ENCODE measurements around the gene IDNK.
"Not testable (repeated sequence)": the region's sequence is repeated elsewhere in the genome, so short reads cannot be mapped to it uniquely, and the experiment has no call there.

Gene IDNK

GRCh38 chr9:83622939-83623678 lies at the start of gene IDNK:
Gene IDNK, plus strand, starts transcription at chr9:83623143. Its CDS starts 29 bp downstream, at chr9:83623172.
- DNase-seq, result peak; percentile 89

GRCh38 chr9:83574482-83574881 lies 48.5 kb upstream of the IDNK start:
- no peak for DNase-seq

- DNase-seq, result no peak
Observed at GRCh38 chr9:83582029-83582428, 40.9 kb upstream of the IDNK start.

GRCh38 chr9:83583151-83584014 lies 39.6 kb upstream of the IDNK start:
- DNase-seq, result peak; percentile 69

GRCh38 chr9:83584995-83585394 lies 37.9 kb upstream of the IDNK start:
- no peak for DNase-seq

GRCh38 chr9:83588256-83588655 lies 34.7 kb upstream of the IDNK start:
- no peak for DNase-seq

GRCh38 chr9:83596899-83597504 lies 25.9 kb upstream of the IDNK start:
- no peak for DNase-seq

GRCh38 chr9:83598487-83598886 lies 24.5 kb upstream of the IDNK start:
- DNase-seq, result no peak

GRCh38 chr9:83599071-83599470 lies 23.9 kb upstream of the IDNK start:
- DNase-seq, result no peak

- no peak for DNase-seq
Observed at GRCh38 chr9:83601463-83601862, 21.5 kb upstream of the IDNK start.

GRCh38 chr9:83607620-83608019 lies 15.3 kb upstream of the IDNK start:
- not testable (repeated sequence) for DNase-seq

GRCh38 chr9:83613298-83613697 lies 9.6 kb upstream of the IDNK start:
- DNase-seq, result not testable (repeated sequence)

GRCh38 chr9:83617299-83617698 lies 5.6 kb upstream of the IDNK start:
- no peak for DNase-seq

- DNase-seq, result peak; percentile 28
Observed at GRCh38 chr9:83620841-83621636, 1.9 kb upstream of the IDNK start.

- no peak for DNase-seq
Observed at GRCh38 chr9:83622433-83622938, 457 bp upstream of the IDNK start.

GRCh38 chr9:83623679-83624076 lies 735 bp downstream of the IDNK start:
- no peak for DNase-seq

GRCh38 chr9:83625178-83625577 lies 2.2 kb downstream of the IDNK start:
- DNase-seq, result no peak

- DNase-seq, result no peak
Observed at GRCh38 chr9:83628540-83628939, 5.6 kb downstream of the IDNK start.

GRCh38 chr9:83629433-83630104 lies 6.6 kb downstream of the IDNK start:
- no peak for DNase-seq

GRCh38 chr9:83630938-83631457 lies 8.1 kb downstream of the IDNK start:
- DNase-seq, result no peak

GRCh38 chr9:83633255-83633654 lies 10.3 kb downstream of the IDNK start:
- DNase-seq, result no peak

- no peak for DNase-seq
Observed at GRCh38 chr9:83633676-83634075, 10.7 kb downstream of the IDNK start.

Measured in right hindlimb (tissue), 1 donor.